Esophagus squamous epithelium (tissue), 5 donors: ENCODE data around the gene KRTAP5-6. TPM values are rescaled to one million over a fixed set of nuclear protein-coding genes. Genes with fewer than 3 reads are reported as not detected.

Source experiments
- DNase-seq: peaks from one replicate; lab custom pipeline; 2025; lab: John Stamatoyannopoulos, UW
- H3K27ac ChIP-seq, 4 donors: fragments of 200-600 bp; sonication (generic); one replicate each; pipeline ENCODE4 v1.5.1; 2016 to 2019; ENCODE audit warnings: mild to moderate bottlenecking in 1 of 4
- H3K27me3 ChIP-seq, 4 donors: fragments of 200-600 bp; sonication (generic); 1 replicate in 3 of 4; 2 replicates in 1 of 4; pipeline versions ENCODE4 v1.5.1 to v1.6.0; 2017 to 2021; ENCODE audit warnings: antibody characterized with exemption in 1 of 4
- H3K36me3 ChIP-seq, 3 donors: fragments of 200-600 bp; sonication (generic); one replicate each; pipeline ENCODE4 v1.5.1; 2016 to 2019
- H3K4me1 ChIP-seq, 3 donors: fragments of 200-600 bp; sonication (generic); one replicate each; pipeline ENCODE4 v1.5.1; 2017 to 2019
- H3K4me3 ChIP-seq, 4 donors: fragments of 200-600 bp; sonication (generic); 1 replicate in 3 of 4; 2 replicates in 1 of 4; pipeline ENCODE4 v1.5.1; 2016 to 2019; ENCODE audit warnings: mild to moderate bottlenecking in 2 of 4, moderate library complexity in 1 of 4
- H3K9me3 ChIP-seq, 3 donors: fragments of 200-600 bp; sonication (generic); one replicate each; pipeline ENCODE4 v1.5.1; 2016 to 2019
- POLR2A ChIP-seq, 4 donors: fragments of 450-650 bp; IDR thresholded peaks; one replicate each; pipeline ENCODE4 v1.6.1; 2017; ENCODE audit warnings: antibody characterized with exemption in 4 of 4, mild to moderate bottlenecking in 4 of 4, moderate library complexity in 3 of 4
- WGBS, 2 donors: methylation state at CpG; one replicate each; pipeline ENCODE4 v1.1.5; 2018; 5-methylcytosine and 5-hydroxymethylcytosine counted together
- intact Hi-C: fragments of 100-400 bp; cut with DNase I; formaldehyde crosslinking; loops from one replicate; pipeline ENCODE4 v1.15.0; 2022
- total RNA-seq, 4 donors: library from RNA; depleted of rRNA; stranded (reverse); fragments of >200 nt; gene quantifications; one replicate each; pipeline ENCODE4 v1.1.0, GENCODE V29; 2016
- TF ChIP-seq, protein P1 (sequence below), 6 experiments: fragments of 450-650 bp in 4 of 6; fragments of 200-600 bp in 2 of 6; sonication (generic) in 2 of 6; IDR thresholded peaks; one replicate each; pipeline ENCODE4 v1.5.1; 2016 to 2019; ENCODE audit warnings: antibody characterized with exemption in 6 of 6, mild to moderate bottlenecking in 4 of 6, moderate library complexity in 4 of 6
- donor health status: DM: yes; HTN: yes; CAD: no.

Gene KRTAP5-6
- total RNA-seq, 4 donors from 2014 or later = not detected

DNA sequence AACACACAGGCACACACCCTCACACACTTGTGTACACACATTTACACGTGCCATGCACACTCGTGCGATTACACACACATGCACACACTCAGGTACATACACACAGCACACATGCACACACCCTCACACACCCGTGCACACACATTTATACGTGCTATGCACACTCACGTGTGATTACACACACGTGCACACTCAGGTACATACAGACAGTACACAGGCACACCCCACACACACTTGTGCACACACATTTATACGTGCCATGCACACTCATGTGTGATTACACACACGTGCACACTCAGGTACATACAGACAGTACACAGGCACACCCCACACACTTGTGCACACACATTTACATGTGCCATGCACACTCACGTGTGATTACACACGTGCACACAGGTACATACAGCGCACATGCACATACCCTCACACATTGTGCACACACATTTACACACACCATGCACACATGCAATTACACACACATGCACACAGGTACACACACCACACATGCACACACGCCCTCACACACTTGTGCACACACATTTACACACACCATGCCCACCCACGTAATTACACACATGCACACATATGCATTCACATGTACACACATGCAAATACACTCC is 48.8 kb downstream of the KRTAP5-6 start:
- WGBS, 2 donors = 90 to 93% methylated on average over 14 of the region's 14 CpGs
- H3K4me1 ChIP-seq = peaks cover 14 to 54% (median 19%) of the 10 kb centered on the region in 3 donors
- TF ChIP-seq, protein P1, sequence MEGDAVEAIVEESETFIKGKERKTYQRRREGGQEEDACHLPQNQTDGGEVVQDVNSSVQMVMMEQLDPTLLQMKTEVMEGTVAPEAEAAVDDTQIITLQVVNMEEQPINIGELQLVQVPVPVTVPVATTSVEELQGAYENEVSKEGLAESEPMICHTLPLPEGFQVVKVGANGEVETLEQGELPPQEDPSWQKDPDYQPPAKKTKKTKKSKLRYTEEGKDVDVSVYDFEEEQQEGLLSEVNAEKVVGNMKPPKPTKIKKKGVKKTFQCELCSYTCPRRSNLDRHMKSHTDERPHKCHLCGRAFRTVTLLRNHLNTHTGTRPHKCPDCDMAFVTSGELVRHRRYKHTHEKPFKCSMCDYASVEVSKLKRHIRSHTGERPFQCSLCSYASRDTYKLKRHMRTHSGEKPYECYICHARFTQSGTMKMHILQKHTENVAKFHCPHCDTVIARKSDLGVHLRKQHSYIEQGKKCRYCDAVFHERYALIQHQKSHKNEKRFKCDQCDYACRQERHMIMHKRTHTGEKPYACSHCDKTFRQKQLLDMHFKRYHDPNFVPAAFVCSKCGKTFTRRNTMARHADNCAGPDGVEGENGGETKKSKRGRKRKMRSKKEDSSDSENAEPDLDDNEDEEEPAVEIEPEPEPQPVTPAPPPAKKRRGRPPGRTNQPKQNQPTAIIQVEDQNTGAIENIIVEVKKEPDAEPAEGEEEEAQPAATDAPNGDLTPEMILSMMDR (IDR thresholded peaks at IDR 0.05) = no peak
- no peak for TF ChIP-seq POLR2A (IDR thresholded peaks at IDR 0.05)

DNA sequence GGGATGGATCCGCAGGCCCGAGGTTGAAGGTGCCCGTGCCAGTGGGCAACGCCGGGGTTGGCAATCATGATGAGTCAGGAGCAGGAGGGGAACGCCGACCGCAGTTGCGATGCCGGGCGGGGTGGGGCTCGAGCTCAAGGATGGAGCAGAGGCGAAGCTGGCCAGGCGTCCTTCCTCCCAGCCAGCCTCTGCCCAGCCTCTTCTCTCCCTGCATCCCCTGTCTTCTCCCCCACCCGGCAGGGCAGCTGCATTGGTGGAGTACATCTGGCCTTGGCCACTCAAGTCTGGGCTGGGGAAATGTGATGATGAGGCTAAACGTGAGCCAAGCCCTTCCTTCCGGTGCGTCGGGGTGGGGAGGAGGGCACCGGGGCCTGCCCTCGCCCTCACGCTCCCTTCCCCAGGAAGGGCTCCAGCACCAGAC is 49.5 kb downstream of the KRTAP5-6 start:
- Histone ChIP-seq H3K4me1 (peaks cover 18 to 61% (median 26%) of the 10 kb centered on the region in 3 donors), H3K9me3 (no peaks in the 10 kb centered on the region), H3K27ac (no peak overlapping the region), H3K27me3 (peaks cover 0 to 46% (median 0%) of the 10 kb centered on the region in 4 donors), H3K36me3 (peaks cover 0 to under 1% (median 0%) of the 10 kb centered on the region in 3 donors), H3K4me3 (no peak overlapping the region)
- intact Hi-C loops = no loop called here
- WGBS, 2 donors = 40 to 81% methylated on average over 2 to 15 of the region's 22 CpGs
- TF ChIP-seq, protein P1 (IDR thresholded peaks at IDR 0.05) = no peak
- no peak for TF ChIP-seq POLR2A (IDR thresholded peaks at IDR 0.05)
- DNase-seq = no peak

More for the DNA sequence above, 48.8 kb downstream of the KRTAP5-6 start:
- Histone ChIP-seq H3K4me3 (no peak overlapping the region), H3K27ac (no peak overlapping the region), H3K36me3 (no peaks in the 10 kb centered on the region), H3K27me3 (peaks cover 0 to 53% (median 0%) of the 10 kb centered on the region in 4 donors), H3K9me3 (no peaks in the 10 kb centered on the region)
- no peak for DNase-seq
- intact Hi-C loops = no loop called here

DNA sequence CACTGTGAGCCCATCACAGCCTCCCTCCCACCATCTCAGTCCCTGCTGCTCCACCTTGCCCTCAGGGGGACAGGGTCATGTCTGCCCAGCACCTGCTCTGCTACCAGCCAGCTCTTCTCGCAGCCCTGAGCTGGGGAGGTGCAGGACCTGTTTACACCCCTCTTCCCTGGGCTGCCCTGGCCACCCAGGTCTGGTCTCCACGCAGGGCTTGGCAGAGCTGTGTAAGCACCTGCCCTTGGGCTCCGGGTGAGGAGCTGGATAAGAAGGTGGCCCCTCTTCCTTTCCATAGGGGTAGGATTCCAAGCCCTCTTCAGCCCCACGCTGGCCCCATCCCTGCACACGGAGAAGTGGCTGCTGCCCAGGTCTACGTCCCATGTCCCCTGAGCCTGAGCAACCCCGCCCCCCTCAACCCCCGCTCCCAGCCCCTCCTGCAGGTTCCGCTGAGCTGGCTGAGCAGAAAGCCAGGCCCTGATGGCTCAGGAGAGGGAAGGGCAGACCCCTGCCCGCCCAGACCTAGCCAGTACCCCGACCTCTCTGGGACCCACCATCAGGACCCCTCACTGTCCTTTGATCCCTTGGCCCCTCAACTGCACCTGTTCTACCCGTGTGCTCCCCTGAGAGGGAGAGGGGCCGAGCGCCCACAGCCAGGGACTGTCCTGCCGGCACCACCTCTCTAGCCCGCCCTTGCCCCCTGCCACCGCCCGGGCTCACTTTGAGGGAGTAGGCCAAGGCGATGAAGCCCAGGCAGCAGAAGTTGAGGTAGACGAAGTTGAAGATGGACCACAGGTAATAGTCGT is 50.2 kb downstream of the KRTAP5-6 start:
- no peak for DNase-seq
- Histone ChIP-seq H3K9me3 (no peaks in the 10 kb centered on the region), H3K4me3 (peak overlapping the region in 2 of 4 donors; percentile 37 to 55), H3K27ac (no peak overlapping the region), H3K4me1 (peaks cover 22 to 67% (median 28%) of the 10 kb centered on the region in 3 donors), H3K27me3 (peaks cover 0 to 41% (median 0%) of the 10 kb centered on the region in 4 donors), H3K36me3 (peaks cover 0 to 7% (median 0%) of the 10 kb centered on the region in 3 donors)
- 80 to 94% methylated on average over 1 to 3 of the region's 21 CpGs for WGBS, 2 donors
- TF ChIP-seq, protein P1 (IDR thresholded peaks at IDR 0.05) = no peak
- no peak for TF ChIP-seq POLR2A (IDR thresholded peaks at IDR 0.05)
- intact Hi-C loops = no loop called here

Other genes with a start within 250 kb of the KRTAP5-6 start
- gene MOB2, start 210.4 kb upstream of the KRTAP5-6 start, total RNA-seq = 10 to 100 TPM; 21.5 to 45.0 (median 30.1) TPM
- 1 to 10 TPM in 2 of 4 donors, under 1 TPM in 2; 0.12 to 1.3 (median 0.64) TPM for gene DUSP8, start 124.9 kb upstream of the KRTAP5-6 start, total RNA-seq
- not detected for gene KRTAP5-1, start 111.9 kb upstream of the KRTAP5-6 start, total RNA-seq
- gene KRTAP5-2, start 98.9 kb upstream of the KRTAP5-6 start, total RNA-seq = not detected
- gene KRTAP5-3, start 88.7 kb upstream of the KRTAP5-6 start, total RNA-seq = not detected
- gene KRTAP5-4, start 75.1 kb upstream of the KRTAP5-6 start, total RNA-seq = not detected
- gene KRTAP5-5, start 67.4 kb upstream of the KRTAP5-6 start, total RNA-seq = not detected
- 1 to 10 TPM in 3 of 4 donors, under 1 TPM in 1; 0.88 to 6.3 (median 2.4) TPM for gene IFITM10, start 53.4 kb downstream of the KRTAP5-6 start, total RNA-seq
- gene CTSD, start 66.7 kb downstream of the KRTAP5-6 start, total RNA-seq = 100 to 1,000 TPM; 369 to 649 (median 567) TPM
- gene SYT8, start 137.8 kb downstream of the KRTAP5-6 start, total RNA-seq = 100 to 1,000 TPM in 1 of 4 donors, 10 to 100 TPM in 3; 28.7 to 110 (median 69.3) TPM
- gene TNNI2, start 141.8 kb downstream of the KRTAP5-6 start, total RNA-seq = 10 to 100 TPM in 3 of 4 donors, not detected in 1; 14.7 to 23.8 (median 15.0) TPM
- 10 to 100 TPM; 23.3 to 75.9 (median 46.4) TPM for gene LSP1, start 155.9 kb downstream of the KRTAP5-6 start, total RNA-seq
- gene PRR33, start 194.7 kb downstream of the KRTAP5-6 start, total RNA-seq = not detected
- 1 to 10 TPM in 2 of 4 donors, under 1 TPM in 1, not detected in 1; 0.76 to 3.1 (median 1.6) TPM for gene TNNT3, start 222.5 kb downstream of the KRTAP5-6 start, total RNA-seq